ENCODE measurements around the gene PIK3IP1. TPM values are rescaled to one million over a fixed set of nuclear protein-coding genes. Genes with fewer than 3 reads are reported as not detected.

The PIK3IP1 gene
- 10.3 and 13.0 TPM in 2 replicates for total RNA-seq
- long read RNA-seq, transcript PIK3IP1-201 (6 exons, 2,467 nt) = major isoform, 80 of 90 reads
- long read RNA-seq, partial matches to known transcripts = 2 of 90 reads
- long read RNA-seq, other reads (novel, unspliced or antisense) = 4 of 90 reads

GRCh38 chr22:31292236-31292989 lies at the start of gene PIK3IP1:
PIK3IP1 (minus strand) TSS chr22:31292488; CDS start chr22:31292344, 144 bp downstream.
- Mint-ChIP-seq H3K4me1 (ENCODE audit: unreplicated experiment) (peaks cover 21% of the 10 kb centered on the region), H3K27ac (ENCODE audit: unreplicated experiment) (peak within 1 kb of the TSS; percentile 78), H3K27me3 (ENCODE audit: unreplicated experiment) (peaks cover 7% of the 10 kb centered on the region), H3K9me3 (ENCODE audit: unreplicated experiment) (no peaks in the 10 kb centered on the region), H3K4me3 (ENCODE audit: unreplicated experiment) (peak within 1 kb of the TSS; percentile 91), H3K36me3 (ENCODE audit: unreplicated experiment) (peaks cover 4% of the 10 kb centered on the region)
- TF ChIP-seq CTCF (IDR thresholded peaks at IDR 0.05) = peak; percentile 61
- DNase-seq (ENCODE audit: extremely low spot score, unreplicated experiment) = no peak

- peaks cover 29% of the 10 kb centered on the region for H3K36me3 Mint-ChIP-seq (ENCODE audit: unreplicated experiment)
- no peaks in the 10 kb centered on the region for H3K9me3 Mint-ChIP-seq (ENCODE audit: unreplicated experiment)
- no peak for DNase-seq (ENCODE audit: extremely low spot score, unreplicated experiment)
- H3K27ac Mint-ChIP-seq (ENCODE audit: unreplicated experiment) = no peak overlapping the region
- TF ChIP-seq CTCF (IDR thresholded peaks at IDR 0.05) = no peak
- peaks cover 43% of the 10 kb centered on the region for H3K4me1 Mint-ChIP-seq (ENCODE audit: unreplicated experiment)
- no peak overlapping the region for H3K4me3 Mint-ChIP-seq (ENCODE audit: unreplicated experiment)
- H3K27me3 Mint-ChIP-seq (ENCODE audit: unreplicated experiment) = no peaks in the 10 kb centered on the region
These were observed 49.2 kb upstream of the PIK3IP1 start for GRCh38 chr22:31341386-31342088.

GRCh38 chr22:31340765-31341247 lies 48.5 kb upstream of the PIK3IP1 start:
- Mint-ChIP-seq H3K4me1 (ENCODE audit: unreplicated experiment) (peaks cover 43% of the 10 kb centered on the region), H3K36me3 (ENCODE audit: unreplicated experiment) (peaks cover 33% of the 10 kb centered on the region), H3K27ac (ENCODE audit: unreplicated experiment) (no peak overlapping the region), H3K9me3 (ENCODE audit: unreplicated experiment) (no peaks in the 10 kb centered on the region), H3K4me3 (ENCODE audit: unreplicated experiment) (no peak overlapping the region), H3K27me3 (ENCODE audit: unreplicated experiment) (no peaks in the 10 kb centered on the region)
- TF ChIP-seq CTCF (IDR thresholded peaks at IDR 0.05) = no peak
- no peak for DNase-seq (ENCODE audit: extremely low spot score, unreplicated experiment)

- Mint-ChIP-seq H3K36me3 (ENCODE audit: unreplicated experiment) (peaks cover 35% of the 10 kb centered on the region), H3K27me3 (ENCODE audit: unreplicated experiment) (no peaks in the 10 kb centered on the region), H3K4me3 (ENCODE audit: unreplicated experiment) (no peak overlapping the region), H3K9me3 (ENCODE audit: unreplicated experiment) (no peaks in the 10 kb centered on the region), H3K4me1 (ENCODE audit: unreplicated experiment) (peaks cover 41% of the 10 kb centered on the region), H3K27ac (ENCODE audit: unreplicated experiment) (no peak overlapping the region)
- no peak for DNase-seq (ENCODE audit: extremely low spot score, unreplicated experiment)
- no peak for TF ChIP-seq CTCF (IDR thresholded peaks at IDR 0.05)
These were observed 48.1 kb upstream of the PIK3IP1 start for GRCh38 chr22:31340360-31340759.

Data from osteocyte (in vitro differentiated cells).